ENCODE results near the gene CYP4A22.
"Not testable (repeated sequence)": the region's sequence is repeated elsewhere in the genome, so short reads cannot be mapped to it uniquely, and the experiment has no call there.

CYP4A22 gene

GRCh38 chr1:47126997-47127396, 10.2 kb upstream of the CYP4A22 start:
- H3K27ac ChIP-seq (ENCODE audit: insufficient read depth, low read length, poor library complexity, severe bottlenecking); H3K27me3 ChIP-seq (replicated peaks; ENCODE audit: control insufficient read depth, insufficient read depth, low read length, poor library complexity, severe bottlenecking); H3K36me3 ChIP-seq (ENCODE audit: control insufficient read depth, insufficient read depth, low read length); H3K9me3 ChIP-seq (ENCODE audit: control insufficient read depth, low read length); DNase-seq; H3K4me1 ChIP-seq (ENCODE audit: control insufficient read depth, insufficient read depth, low read length, poor library complexity, severe bottlenecking); H3K4me3 ChIP-seq (ENCODE audit: insufficient read depth, low read depth, low read length, poor library complexity, severe bottlenecking): not testable (repeated sequence)

- H3K36me3 ChIP-seq (ENCODE audit: control insufficient read depth, insufficient read depth, low read length): no peaks in the 10 kb centered on the region
- no peak overlapping the region for H3K27ac ChIP-seq (ENCODE audit: insufficient read depth, low read length, poor library complexity, severe bottlenecking)
- no peak for DNase-seq
- H3K9me3 ChIP-seq (ENCODE audit: control insufficient read depth, low read length): no peaks in the 10 kb centered on the region
- H3K4me3 ChIP-seq (ENCODE audit: insufficient read depth, low read depth, low read length, poor library complexity, severe bottlenecking): no peak overlapping the region
- no peaks in the 10 kb centered on the region for H3K27me3 ChIP-seq (replicated peaks; ENCODE audit: control insufficient read depth, insufficient read depth, low read length, poor library complexity, severe bottlenecking)
- H3K4me1 ChIP-seq (ENCODE audit: control insufficient read depth, insufficient read depth, low read length, poor library complexity, severe bottlenecking): no peaks in the 10 kb centered on the region
Measured at GRCh38 chr1:47128221-47128620, 9.0 kb upstream of the CYP4A22 start.

GRCh38 chr1:47128854-47129253, 8.4 kb upstream of the CYP4A22 start:
- DNase-seq; H3K36me3 ChIP-seq (ENCODE audit: control insufficient read depth, insufficient read depth, low read length); H3K4me3 ChIP-seq (ENCODE audit: insufficient read depth, low read depth, low read length, poor library complexity, severe bottlenecking); H3K4me1 ChIP-seq (ENCODE audit: control insufficient read depth, insufficient read depth, low read length, poor library complexity, severe bottlenecking); H3K9me3 ChIP-seq (ENCODE audit: control insufficient read depth, low read length); H3K27ac ChIP-seq (ENCODE audit: insufficient read depth, low read length, poor library complexity, severe bottlenecking); H3K27me3 ChIP-seq (replicated peaks; ENCODE audit: control insufficient read depth, insufficient read depth, low read length, poor library complexity, severe bottlenecking): not testable (repeated sequence)

- H3K4me1 ChIP-seq (ENCODE audit: control insufficient read depth, insufficient read depth, low read length, poor library complexity, severe bottlenecking); H3K27me3 ChIP-seq (replicated peaks; ENCODE audit: control insufficient read depth, insufficient read depth, low read length, poor library complexity, severe bottlenecking); H3K27ac ChIP-seq (ENCODE audit: insufficient read depth, low read length, poor library complexity, severe bottlenecking); H3K9me3 ChIP-seq (ENCODE audit: control insufficient read depth, low read length); DNase-seq; H3K4me3 ChIP-seq (ENCODE audit: insufficient read depth, low read depth, low read length, poor library complexity, severe bottlenecking); H3K36me3 ChIP-seq (ENCODE audit: control insufficient read depth, insufficient read depth, low read length): not testable (repeated sequence)
Measured at GRCh38 chr1:47129489-47130230, 7.6 kb upstream of the CYP4A22 start.

- not testable (repeated sequence) for H3K27ac ChIP-seq (ENCODE audit: insufficient read depth, low read length, poor library complexity, severe bottlenecking); H3K9me3 ChIP-seq (ENCODE audit: control insufficient read depth, low read length); DNase-seq; H3K36me3 ChIP-seq (ENCODE audit: control insufficient read depth, insufficient read depth, low read length); H3K4me3 ChIP-seq (ENCODE audit: insufficient read depth, low read depth, low read length, poor library complexity, severe bottlenecking); H3K4me1 ChIP-seq (ENCODE audit: control insufficient read depth, insufficient read depth, low read length, poor library complexity, severe bottlenecking); H3K27me3 ChIP-seq (replicated peaks; ENCODE audit: control insufficient read depth, insufficient read depth, low read length, poor library complexity, severe bottlenecking)
Measured at GRCh38 chr1:47132665-47133064, 4.6 kb upstream of the CYP4A22 start.

- H3K36me3 ChIP-seq (ENCODE audit: control insufficient read depth, insufficient read depth, low read length): no peaks in the 10 kb centered on the region
- no peaks in the 10 kb centered on the region for H3K27me3 ChIP-seq (replicated peaks; ENCODE audit: control insufficient read depth, insufficient read depth, low read length, poor library complexity, severe bottlenecking)
- H3K4me1 ChIP-seq (ENCODE audit: control insufficient read depth, insufficient read depth, low read length, poor library complexity, severe bottlenecking): no peaks in the 10 kb centered on the region
Measured at GRCh38 chr1:47137925-47138615, 829 bp downstream of the CYP4A22 start.

GRCh38 chr1:47140358-47140757, 3.1 kb downstream of the CYP4A22 start:
- H3K4me1 ChIP-seq (ENCODE audit: control insufficient read depth, insufficient read depth, low read length, poor library complexity, severe bottlenecking); H3K9me3 ChIP-seq (ENCODE audit: control insufficient read depth, low read length); H3K4me3 ChIP-seq (ENCODE audit: insufficient read depth, low read depth, low read length, poor library complexity, severe bottlenecking); H3K27me3 ChIP-seq (replicated peaks; ENCODE audit: control insufficient read depth, insufficient read depth, low read length, poor library complexity, severe bottlenecking); DNase-seq; H3K36me3 ChIP-seq (ENCODE audit: control insufficient read depth, insufficient read depth, low read length); H3K27ac ChIP-seq (ENCODE audit: insufficient read depth, low read length, poor library complexity, severe bottlenecking): not testable (repeated sequence)

More at GRCh38 chr1:47137925-47138615, 829 bp downstream of the CYP4A22 start:
- no peaks in the 10 kb centered on the region for H3K9me3 ChIP-seq (ENCODE audit: control insufficient read depth, low read length)
- H3K4me3 ChIP-seq (ENCODE audit: insufficient read depth, low read depth, low read length, poor library complexity, severe bottlenecking): no peak overlapping the region
- DNase-seq: no peak
- no peak overlapping the region for H3K27ac ChIP-seq (ENCODE audit: insufficient read depth, low read length, poor library complexity, severe bottlenecking)

GRCh38 chr1:47143654-47144053, 6.4 kb downstream of the CYP4A22 start:
- H3K27me3 ChIP-seq (replicated peaks; ENCODE audit: control insufficient read depth, insufficient read depth, low read length, poor library complexity, severe bottlenecking): not testable (repeated sequence)

GRCh38 chr1:47146495-47146894, 9.3 kb downstream of the CYP4A22 start:
- not testable (repeated sequence) for DNase-seq; H3K27ac ChIP-seq (ENCODE audit: insufficient read depth, low read length, poor library complexity, severe bottlenecking); H3K4me3 ChIP-seq (ENCODE audit: insufficient read depth, low read depth, low read length, poor library complexity, severe bottlenecking); H3K4me1 ChIP-seq (ENCODE audit: control insufficient read depth, insufficient read depth, low read length, poor library complexity, severe bottlenecking); H3K27me3 ChIP-seq (replicated peaks; ENCODE audit: control insufficient read depth, insufficient read depth, low read length, poor library complexity, severe bottlenecking); H3K9me3 ChIP-seq (ENCODE audit: control insufficient read depth, low read length); H3K36me3 ChIP-seq (ENCODE audit: control insufficient read depth, insufficient read depth, low read length)

More at GRCh38 chr1:47143654-47144053, 6.4 kb downstream of the CYP4A22 start:
- not testable (repeated sequence) for H3K27ac ChIP-seq (ENCODE audit: insufficient read depth, low read length, poor library complexity, severe bottlenecking); H3K9me3 ChIP-seq (ENCODE audit: control insufficient read depth, low read length); H3K36me3 ChIP-seq (ENCODE audit: control insufficient read depth, insufficient read depth, low read length); H3K4me3 ChIP-seq (ENCODE audit: insufficient read depth, low read depth, low read length, poor library complexity, severe bottlenecking); DNase-seq; H3K4me1 ChIP-seq (ENCODE audit: control insufficient read depth, insufficient read depth, low read length, poor library complexity, severe bottlenecking)

GRCh38 chr1:47147047-47147785, 10.0 kb downstream of the CYP4A22 start:
- H3K9me3 ChIP-seq (ENCODE audit: control insufficient read depth, low read length): no peaks in the 10 kb centered on the region
- no peak for DNase-seq
- H3K4me3 ChIP-seq (ENCODE audit: insufficient read depth, low read depth, low read length, poor library complexity, severe bottlenecking): no peak overlapping the region
- no peaks in the 10 kb centered on the region for H3K36me3 ChIP-seq (ENCODE audit: control insufficient read depth, insufficient read depth, low read length)
- no peak overlapping the region for H3K27ac ChIP-seq (ENCODE audit: insufficient read depth, low read length, poor library complexity, severe bottlenecking)
- H3K27me3 ChIP-seq (replicated peaks; ENCODE audit: control insufficient read depth, insufficient read depth, low read length, poor library complexity, severe bottlenecking): no peaks in the 10 kb centered on the region
- no peaks in the 10 kb centered on the region for H3K4me1 ChIP-seq (ENCODE audit: control insufficient read depth, insufficient read depth, low read length, poor library complexity, severe bottlenecking)
